Stomach (tissue), 4 donors: Measurements from ENCODE around the gene ELMO1.

Experiments used
- EP300 ChIP-seq: sonication (generic); formaldehyde crosslinking; IDR thresholded peaks from one replicate; pipeline ENCODE4 v1.6.1; 2017; ENCODE audit warnings: antibody characterized with exemption
- POLR2AphosphoS5 ChIP-seq, 3 donors: sonication (generic); formaldehyde crosslinking; IDR thresholded peaks; one replicate each; pipeline ENCODE4 v1.6.1; 2016; ENCODE audit warnings: antibody characterized with exemption in 3 of 3
- TF ChIP-seq, protein P1 (sequence below), 7 experiments: fragments of 450-650 bp in 4 of 7; fragments of 200-600 bp in 3 of 7; sonication (generic) in 3 of 7; IDR thresholded peaks; one replicate each; pipeline ENCODE4 v1.5.1; 2016 to 2019; ENCODE audit warnings: antibody characterized with exemption in 7 of 7, control low read depth in 2 of 7, mild to moderate bottlenecking in 1 of 7

GRCh38 chr7:37360484-37360883 is 88.2 kb downstream of the ELMO1 start:
- TF ChIP-seq, protein P1, sequence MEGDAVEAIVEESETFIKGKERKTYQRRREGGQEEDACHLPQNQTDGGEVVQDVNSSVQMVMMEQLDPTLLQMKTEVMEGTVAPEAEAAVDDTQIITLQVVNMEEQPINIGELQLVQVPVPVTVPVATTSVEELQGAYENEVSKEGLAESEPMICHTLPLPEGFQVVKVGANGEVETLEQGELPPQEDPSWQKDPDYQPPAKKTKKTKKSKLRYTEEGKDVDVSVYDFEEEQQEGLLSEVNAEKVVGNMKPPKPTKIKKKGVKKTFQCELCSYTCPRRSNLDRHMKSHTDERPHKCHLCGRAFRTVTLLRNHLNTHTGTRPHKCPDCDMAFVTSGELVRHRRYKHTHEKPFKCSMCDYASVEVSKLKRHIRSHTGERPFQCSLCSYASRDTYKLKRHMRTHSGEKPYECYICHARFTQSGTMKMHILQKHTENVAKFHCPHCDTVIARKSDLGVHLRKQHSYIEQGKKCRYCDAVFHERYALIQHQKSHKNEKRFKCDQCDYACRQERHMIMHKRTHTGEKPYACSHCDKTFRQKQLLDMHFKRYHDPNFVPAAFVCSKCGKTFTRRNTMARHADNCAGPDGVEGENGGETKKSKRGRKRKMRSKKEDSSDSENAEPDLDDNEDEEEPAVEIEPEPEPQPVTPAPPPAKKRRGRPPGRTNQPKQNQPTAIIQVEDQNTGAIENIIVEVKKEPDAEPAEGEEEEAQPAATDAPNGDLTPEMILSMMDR (IDR thresholded peaks at IDR 0.05): no peak
- TF ChIP-seq EP300 (no peak), POLR2AphosphoS5 (IDR thresholded peaks at IDR 0.05) (no peak)
